HG03280 (cell line): ENCODE measurements around the gene RPL28.

ENCODE experiments used
- ATAC-seq: cut with Tn5 transposase; IDR thresholded peaks from one replicate; pipeline ENCODE4 v1.9.1; 2021; ENCODE audit warnings: mild to moderate bottlenecking, moderate library complexity; ENCODE audit not compliant: unreplicated experiment

The RPL28 gene

GRCh38 chr19:55372316-55373081 lies 13.2 kb upstream of the RPL28 start:
- no peak for ATAC-seq

DNA sequence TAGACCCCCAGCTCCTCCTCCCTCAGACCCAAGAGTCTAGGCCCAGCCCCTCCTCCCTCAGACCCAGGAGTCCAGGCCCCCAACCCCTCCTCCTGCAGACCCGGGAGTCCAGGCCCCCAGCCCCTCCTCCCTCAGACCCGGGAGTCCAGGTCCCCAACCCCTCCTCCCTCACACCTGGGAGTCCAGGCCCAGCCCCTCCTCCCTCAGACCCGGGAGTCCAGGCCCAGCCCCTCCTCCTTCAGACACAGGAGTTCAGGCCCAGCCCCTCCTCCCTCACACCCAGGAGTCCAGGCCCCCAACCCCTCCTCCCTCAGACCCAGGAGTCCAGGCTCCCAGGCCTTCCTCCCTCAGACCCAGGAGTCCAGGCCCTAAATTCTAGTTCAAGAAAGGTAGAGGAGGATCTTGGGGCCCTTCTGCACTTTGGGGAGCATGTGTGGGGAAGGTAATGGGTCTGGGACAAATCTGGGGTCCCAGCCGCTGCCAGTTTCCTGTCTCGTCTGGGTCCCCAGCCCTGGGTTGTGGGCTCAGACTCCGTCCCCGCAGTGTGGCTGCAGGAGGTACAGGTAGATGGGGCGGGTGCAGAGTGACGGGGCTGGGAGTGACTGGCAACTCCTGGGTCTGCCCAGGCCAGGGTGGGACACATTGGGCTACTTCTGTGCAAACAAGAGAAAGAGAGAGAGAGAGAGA lies 12.3 kb upstream of the RPL28 start:
- ATAC-seq = no peak

GRCh38 chr19:55373993-55374757 lies 11.6 kb upstream of the RPL28 start:
- no peak for ATAC-seq

- no peak for ATAC-seq
These were observed 9.3 kb upstream of the RPL28 start, which contains the start of gene TMEM190 for GRCh38 chr19:55376241-55376933. TMEM190 (plus strand) TSS chr19:55376826; CDS start chr19:55376854, 28 bp downstream.

DNA sequence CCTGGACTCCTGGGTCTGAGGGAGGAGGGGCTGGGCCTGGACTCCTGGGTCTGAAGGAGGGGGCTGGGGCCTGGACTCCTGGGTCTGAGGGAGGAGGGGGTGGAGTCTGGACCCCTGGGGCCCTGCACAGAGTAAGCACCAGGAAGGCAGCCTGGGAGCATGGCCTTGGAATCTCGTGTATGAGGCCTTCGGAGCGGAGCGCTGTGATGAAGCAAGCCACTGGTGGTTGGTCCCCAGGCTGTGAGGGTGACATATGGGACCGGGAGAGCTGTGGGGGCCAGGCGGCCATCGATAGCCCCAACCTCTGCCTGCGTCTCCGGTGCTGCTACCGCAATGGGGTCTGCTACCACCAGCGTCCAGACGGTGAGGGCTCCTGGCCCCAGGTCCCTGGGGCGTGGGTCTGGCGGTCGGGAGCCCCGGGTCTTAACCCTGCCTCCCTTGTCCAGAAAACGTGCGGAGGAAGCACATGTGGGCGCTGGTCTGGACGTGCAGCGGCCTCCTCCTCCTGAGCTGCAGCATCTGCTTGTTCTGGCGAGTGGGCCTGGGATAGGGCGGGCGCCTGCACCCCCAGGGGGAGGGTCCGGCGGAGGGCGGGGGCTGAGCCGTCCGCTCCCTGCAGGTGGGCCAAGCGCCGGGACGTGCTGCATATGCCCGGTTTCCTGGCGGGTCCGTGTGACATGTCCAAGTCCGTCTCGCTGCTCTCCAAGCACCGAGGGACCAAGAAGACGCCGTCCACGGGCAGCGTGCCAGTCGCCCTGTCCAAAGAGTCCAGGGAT lies 8.2 kb upstream of the RPL28 start:
- ATAC-seq = no peak

DNA sequence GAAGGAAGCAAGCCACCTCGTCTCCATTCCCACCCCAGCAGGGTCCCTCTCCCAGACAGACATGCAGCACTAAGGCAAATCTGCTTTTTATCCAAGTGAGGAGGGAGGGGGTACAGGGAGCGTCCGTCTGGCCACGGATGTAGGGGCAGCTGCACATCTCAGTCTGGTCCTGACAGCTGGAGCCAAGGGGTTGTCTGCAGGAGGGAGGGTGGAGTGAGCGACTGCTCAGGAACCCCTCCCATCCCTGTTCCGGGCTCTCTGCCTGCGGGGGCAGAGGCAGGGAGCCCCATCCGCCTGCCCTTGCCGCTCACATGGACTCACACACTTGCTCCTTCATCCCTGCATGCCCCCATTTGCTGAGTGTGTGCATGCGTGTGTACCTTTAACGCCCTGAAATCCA lies 6.6 kb upstream of the RPL28 start:
- no peak for ATAC-seq

GRCh38 chr19:55382013-55382412 lies 3.7 kb upstream of the RPL28 start:
- ATAC-seq = no peak

DNA sequence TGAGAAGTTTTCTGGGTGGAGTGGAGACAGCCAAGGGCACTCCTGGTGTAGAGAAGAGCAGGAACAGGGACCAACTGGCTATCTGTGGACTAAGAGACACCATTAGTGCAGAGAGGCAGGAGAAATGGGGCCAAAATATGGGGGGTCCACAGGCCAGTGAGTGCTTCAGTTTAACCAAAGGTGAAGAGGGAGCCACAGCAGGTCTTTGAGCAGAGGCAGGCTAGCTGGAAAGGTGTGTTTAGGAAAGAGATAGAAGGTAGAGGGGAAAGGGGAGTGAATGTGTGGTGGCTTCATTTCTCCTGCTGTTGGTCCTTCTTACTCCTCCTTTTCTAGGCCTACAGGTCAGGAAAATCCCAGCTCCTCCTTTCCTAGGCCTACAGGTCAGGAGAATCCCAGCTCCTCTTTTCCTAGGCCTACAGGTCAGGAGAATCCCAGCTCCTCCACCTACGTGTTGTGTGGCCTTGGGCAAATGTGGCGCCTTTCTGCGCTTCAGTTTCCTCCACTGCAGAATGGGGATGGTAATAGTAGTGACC lies 3.1 kb upstream of the RPL28 start:
- ATAC-seq = no peak

GRCh38 chr19:55383279-55384130 lies 2.2 kb upstream of the RPL28 start:
- peak; percentile 15 for ATAC-seq

DNA sequence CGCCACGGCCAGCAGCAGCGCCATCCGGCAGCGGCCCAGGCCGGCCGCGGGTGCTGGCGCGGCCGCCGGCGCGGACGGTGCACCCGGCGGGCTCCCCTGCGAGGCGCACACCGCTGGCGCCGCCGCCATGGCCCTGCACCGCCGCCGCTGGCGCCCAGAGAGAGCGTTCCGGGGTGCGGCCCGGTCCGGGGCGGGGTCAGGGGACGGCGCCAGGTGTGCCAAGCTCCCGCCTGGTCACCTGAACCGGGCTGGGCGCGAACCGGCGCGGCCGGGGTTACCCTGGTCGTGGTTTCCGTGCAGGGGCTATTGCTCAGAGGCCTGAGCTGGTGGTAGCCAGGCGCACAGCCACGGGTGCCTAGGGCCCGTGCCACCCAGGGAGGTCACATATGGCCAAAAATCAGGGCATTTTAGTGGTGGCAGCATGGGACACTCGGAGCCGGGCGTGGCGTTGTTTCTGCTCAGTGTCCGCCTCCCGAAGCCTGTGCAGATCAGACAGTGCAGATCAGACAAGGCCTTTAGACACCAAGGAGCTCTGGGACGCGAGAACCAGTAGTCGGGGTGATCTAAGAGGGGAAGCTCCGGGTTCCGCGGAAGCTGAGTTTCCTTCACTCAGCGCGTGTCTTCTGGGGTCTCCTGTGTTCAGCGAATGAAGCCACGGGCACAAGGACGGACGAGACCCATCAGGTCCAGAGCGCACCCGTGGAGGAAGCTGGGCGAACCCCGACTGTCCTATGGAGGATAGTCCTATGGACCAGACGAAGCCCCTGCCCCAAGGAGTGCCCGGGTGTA lies 1.4 kb upstream of the RPL28 start, which contains the start of gene TMEM238:
Gene TMEM238 (minus strand): TSS at position 162 of the 789 bp plus-strand sequence. CDS start 33 bp downstream, at position 129.
- peak; percentile 25 for ATAC-seq

DNA sequence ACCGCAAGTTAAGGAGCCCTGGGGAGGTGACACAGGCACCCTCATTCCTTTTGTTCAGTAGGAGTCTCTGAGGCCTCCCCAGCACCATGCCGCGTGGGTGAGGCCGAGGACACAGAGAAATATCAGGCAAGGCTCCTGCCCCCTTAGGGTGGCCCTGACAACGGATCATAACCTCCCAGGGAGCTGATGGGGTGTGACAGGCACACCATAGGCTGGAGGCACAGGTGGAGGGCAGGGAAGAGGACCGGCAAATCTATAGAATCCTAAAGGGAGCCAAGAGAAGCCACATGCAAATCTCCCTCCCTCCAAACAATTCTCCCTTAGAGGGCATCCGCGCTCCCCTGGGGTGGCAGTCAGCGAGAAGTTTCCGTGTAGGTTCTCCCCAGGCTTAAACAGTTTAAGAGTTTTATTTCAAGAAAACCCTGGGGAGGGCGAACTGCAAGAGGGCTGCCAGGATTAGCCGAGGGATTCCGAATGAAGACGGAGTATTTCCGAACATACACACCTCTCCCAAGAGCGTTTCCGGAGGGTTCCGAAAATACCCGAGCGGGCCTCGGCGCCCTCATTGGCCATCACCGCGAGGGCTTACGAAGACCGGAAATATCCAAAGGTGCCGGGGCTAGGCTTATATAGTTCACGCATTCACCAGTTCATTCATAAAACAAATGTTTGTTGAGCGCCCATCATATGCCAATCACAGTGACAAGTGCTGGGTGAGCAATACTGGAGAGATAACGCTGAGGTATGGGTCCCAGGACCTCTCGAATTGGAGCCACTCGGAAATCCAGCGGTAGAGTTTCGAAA lies 610 bp upstream of the RPL28 start:
- peak; percentile 53 for ATAC-seq

DNA sequence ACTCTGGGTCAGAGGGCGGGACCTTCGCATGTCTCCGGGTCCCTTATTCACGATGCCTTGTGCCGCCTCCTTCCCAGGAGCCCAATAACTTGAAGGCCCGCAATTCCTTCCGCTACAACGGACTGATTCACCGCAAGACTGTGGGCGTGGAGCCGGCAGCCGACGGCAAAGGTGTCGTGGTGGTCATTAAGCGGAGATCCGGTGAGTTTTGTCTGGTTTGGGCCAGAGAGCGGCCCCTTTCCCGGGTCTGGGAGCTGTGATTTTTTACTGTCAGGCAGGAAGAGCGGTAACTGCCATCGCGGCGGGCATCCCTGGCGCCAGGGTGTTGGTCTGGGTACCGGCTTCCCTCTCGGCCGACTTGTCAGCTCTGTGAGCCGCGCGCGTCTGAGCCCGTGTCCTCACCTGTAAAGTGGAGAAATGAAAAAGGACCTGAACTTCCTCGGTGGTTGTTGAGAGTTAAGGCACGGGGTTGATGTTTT lies 800 bp downstream of the RPL28 start:
- no peak for ATAC-seq

DNA sequence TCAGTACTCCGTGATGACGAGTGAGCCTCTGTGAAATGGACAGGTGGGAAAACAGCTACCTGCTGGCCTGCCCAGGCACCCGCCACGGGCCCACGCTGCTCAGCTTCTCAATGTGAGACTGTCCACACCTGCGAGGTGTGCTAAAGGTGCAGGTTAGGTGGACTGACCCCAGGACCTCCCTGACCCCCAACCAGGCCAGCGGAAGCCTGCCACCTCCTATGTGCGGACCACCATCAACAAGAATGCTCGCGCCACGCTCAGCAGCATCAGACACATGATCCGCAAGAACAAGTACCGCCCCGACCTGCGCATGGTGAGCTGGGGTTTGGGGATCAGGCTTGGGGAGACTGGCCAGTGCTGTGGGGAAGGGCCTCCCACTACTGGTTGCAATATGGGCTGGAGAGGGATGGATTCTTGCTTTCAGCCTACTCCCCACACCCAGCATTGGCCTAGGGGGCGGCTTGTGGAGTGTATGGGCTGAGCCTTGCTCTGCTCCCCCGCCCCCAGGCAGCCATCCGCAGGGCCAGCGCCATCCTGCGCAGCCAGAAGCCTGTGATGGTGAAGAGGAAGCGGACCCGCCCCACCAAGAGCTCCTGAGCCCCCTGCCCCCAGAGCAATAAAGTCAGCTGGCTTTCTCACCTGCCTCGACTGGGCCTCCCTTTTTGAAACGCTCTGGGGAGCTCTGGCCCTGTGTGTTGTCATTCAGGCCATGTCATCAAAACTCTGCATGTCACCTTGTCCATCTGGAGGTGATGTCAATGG lies 2.2 kb downstream of the RPL28 start:
- no peak for ATAC-seq

DNA sequence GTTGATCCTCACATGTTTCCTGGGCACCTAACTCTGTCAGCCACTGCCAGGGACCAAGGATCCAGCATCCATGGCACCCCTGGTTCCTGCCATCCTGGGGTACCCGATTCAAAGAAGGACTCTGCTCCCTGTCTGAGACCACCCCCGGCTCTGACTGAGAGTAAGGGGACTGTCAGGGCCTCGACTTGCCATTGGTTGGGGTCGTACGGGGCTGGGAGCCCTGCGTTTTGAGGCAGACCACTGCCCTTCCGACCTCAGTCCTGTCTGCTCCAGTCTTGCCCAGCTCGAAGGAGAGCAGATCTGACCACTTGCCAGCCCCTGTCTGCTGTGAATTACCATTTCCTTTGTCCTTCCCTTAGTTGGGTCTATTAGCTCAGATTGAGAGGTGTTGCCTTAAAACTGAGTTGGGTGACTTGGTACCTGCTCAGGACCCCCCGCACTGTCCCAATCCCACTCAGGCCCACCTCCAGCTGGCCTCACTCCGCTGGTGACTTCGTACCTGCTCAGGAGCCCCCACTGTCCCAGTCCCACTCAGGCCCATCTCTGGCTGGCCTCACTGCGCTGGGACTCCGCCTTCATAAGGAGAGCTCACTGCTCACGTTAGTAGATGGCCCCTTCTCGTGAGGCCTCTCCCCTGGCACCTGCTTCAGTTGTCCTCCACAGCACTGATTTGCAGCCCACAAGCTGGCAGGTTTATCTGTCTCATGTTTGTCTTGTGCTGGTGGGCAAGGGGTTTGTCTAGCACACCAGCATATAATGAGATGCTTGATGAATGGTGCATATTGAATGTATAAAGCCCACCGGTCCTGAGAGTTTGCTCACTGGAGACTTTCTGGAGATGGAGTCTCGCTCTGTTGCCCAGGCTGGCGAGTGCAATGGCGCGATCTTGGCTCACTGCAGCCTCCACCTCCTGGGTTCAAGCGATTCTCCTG lies 3.9 kb downstream of the RPL28 start:
- no peak for ATAC-seq

GRCh38 chr19:55390461-55390880 lies 4.7 kb downstream of the RPL28 start:
- no peak for ATAC-seq
